Transverse colon (tissue), 4 donors: Measurements from ENCODE around the gene UTS2R.

ENCODE experiments used
- CTCF ChIP-seq, 5 experiments: fragments of 200-600 bp in 3 of 5; fragments of 450-650 bp in 2 of 5; sonication (generic) in 3 of 5; IDR thresholded peaks; 1 replicate in 2 of 5; 2 replicates in 3 of 5; pipeline ENCODE4 v1.5.1; 2016 to 2017; ENCODE audit warnings: antibody characterized with exemption in 5 of 5, inconsistent platforms in 3 of 5, mild to moderate bottlenecking in 2 of 5, moderate library complexity in 1 of 5
- EP300 ChIP-seq: sonication (generic); formaldehyde crosslinking; IDR thresholded peaks from one replicate; pipeline ENCODE4 v1.6.1; 2017; ENCODE audit warnings: antibody characterized with exemption, low read depth
- POLR2A ChIP-seq: fragments of 450-650 bp; IDR thresholded peaks from one replicate; pipeline ENCODE4 v1.6.1; 2016; ENCODE audit warnings: antibody characterized with exemption, mild to moderate bottlenecking, moderate library complexity
- POLR2AphosphoS5 ChIP-seq, 3 donors: sonication (generic); formaldehyde crosslinking; IDR thresholded peaks; one replicate each; pipeline ENCODE4 v1.6.1; 2016; ENCODE audit warnings: antibody characterized with exemption in 3 of 3

DNA sequence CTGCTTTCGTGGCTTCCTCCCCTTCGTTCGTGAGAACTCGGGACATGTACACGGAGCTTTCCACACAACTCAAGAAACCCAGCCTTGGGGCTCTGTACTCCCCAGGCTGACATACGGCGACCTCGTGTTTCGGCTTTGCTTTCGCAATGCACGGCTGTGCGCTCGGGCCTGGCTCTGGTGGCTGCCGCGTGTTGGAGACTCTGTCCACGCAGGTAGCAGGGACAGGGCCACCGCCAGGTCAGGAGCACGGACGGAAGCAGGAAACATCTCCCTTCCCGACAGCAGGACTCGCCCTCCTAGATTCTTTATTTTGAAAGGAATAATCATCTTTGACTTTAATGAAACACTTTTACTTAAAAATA lies 17.3 kb downstream of the UTS2R start:
- TF ChIP-seq CTCF (IDR thresholded peaks at IDR 0.05) (no peak), POLR2A (no peak), EP300 (no peak), POLR2AphosphoS5 (IDR thresholded peaks at IDR 0.05) (no peak)
